HTERT RPE-1 (cell line): ENCODE measurements around the gene TSPAN9.

Experiments used
- in situ Hi-C: fragments of 300-500 bp; cut with MboI; formaldehyde crosslinking; loops from 4 replicates; pipeline ENCODE4 v1.14.3; 2020; ENCODE audit warnings: low sequenced_read_pairs

The TSPAN9 gene

GRCh38 chr12:3265406-3265805 is 188.2 kb downstream of the TSPAN9 start:
- in situ Hi-C loops, result no loop called here

GRCh38 chr12:3266638-3267037 is 189.5 kb downstream of the TSPAN9 start:
- in situ Hi-C loops, result no loop called here

GRCh38 chr12:3267690-3268089 is 190.5 kb downstream of the TSPAN9 start:
- in situ Hi-C loops, result no loop called here

GRCh38 chr12:3269594-3269993 is 192.4 kb downstream of the TSPAN9 start:
- in situ Hi-C loops, result no loop called here

GRCh38 chr12:3271146-3271545 is 194.0 kb downstream of the TSPAN9 start:
- in situ Hi-C loops, result no loop called here

GRCh38 chr12:3271639-3272038 is 194.5 kb downstream of the TSPAN9 start:
- in situ Hi-C loops, result no loop called here

GRCh38 chr12:3272958-3273357 is 195.8 kb downstream of the TSPAN9 start:
- in situ Hi-C loops, result no loop called here

- in situ Hi-C loops, result no loop called here
Measured at GRCh38 chr12:3273409-3273853, 196.3 kb downstream of the TSPAN9 start.

- in situ Hi-C loops, result no loop called here
Measured at GRCh38 chr12:3274664-3275063, 197.5 kb downstream of the TSPAN9 start.

- in situ Hi-C loops, result no loop called here
Measured at GRCh38 chr12:3275171-3276041, 198.2 kb downstream of the TSPAN9 start.

GRCh38 chr12:3276226-3276625 is 199.0 kb downstream of the TSPAN9 start:
- in situ Hi-C loops, result no loop called here

GRCh38 chr12:3277306-3277943 is 200.2 kb downstream of the TSPAN9 start:
- in situ Hi-C loops, result no loop called here

GRCh38 chr12:3278681-3279414 is 201.7 kb downstream of the TSPAN9 start:
- in situ Hi-C loops, result no loop called here

- in situ Hi-C loops, result no loop called here
Measured at GRCh38 chr12:3279415-3279780, 202.2 kb downstream of the TSPAN9 start.

GRCh38 chr12:3279832-3280231 is 202.7 kb downstream of the TSPAN9 start:
- in situ Hi-C loops, result no loop called here

- in situ Hi-C loops, result no loop called here
Measured at GRCh38 chr12:3280967-3281366, 203.8 kb downstream of the TSPAN9 start.

GRCh38 chr12:3281588-3282383 is 204.6 kb downstream of the TSPAN9 start:
- in situ Hi-C loops, result no loop called here

GRCh38 chr12:3282384-3282670 is 205.1 kb downstream of the TSPAN9 start:
- in situ Hi-C loops, result no loop called here

GRCh38 chr12:3283137-3283680 is 206.0 kb downstream of the TSPAN9 start:
- in situ Hi-C loops, result no loop called here

GRCh38 chr12:3284405-3284804 is 207.2 kb downstream of the TSPAN9 start:
- in situ Hi-C loops, result no loop called here

GRCh38 chr12:3285570-3285969 is 208.4 kb downstream of the TSPAN9 start:
- in situ Hi-C loops, result no loop called here
